ENCODE measurements around the gene MYH11. TPM values are rescaled to one million over a fixed set of nuclear protein-coding genes. Genes with fewer than 3 reads are reported as not detected.

Gene MYH11
- polyA plus RNA-seq, 1 donor from 2014 or later: not detected

GRCh38 chr16:15726715-15727114 is 130.1 kb downstream of the MYH11 start:
- no peak overlapping the region for H3K4me3 ChIP-seq (ENCODE audit: low read length)
- H3K9me3 ChIP-seq (ENCODE audit: low read length): no peaks in the 10 kb centered on the region
- H3F3A ChIP-seq (ENCODE audit: insufficient read depth, low read length, poor library complexity, severe bottlenecking): no peaks in the 10 kb centered on the region
- no peaks in the 10 kb centered on the region for H3K79me2 ChIP-seq (replicated peaks; ENCODE audit: insufficient read depth, low read length)
- no peak overlapping the region for H3K4me2 ChIP-seq (ENCODE audit: low read length)
- H3K9me2 ChIP-seq (ENCODE audit: insufficient read depth, low read length): no peaks in the 10 kb centered on the region
- no peak overlapping the region for H3K27ac ChIP-seq (ENCODE audit: low read length)
- no peak overlapping the region for H3K9ac ChIP-seq (ENCODE audit: low read length)
- no peak overlapping the region for H2AFZ ChIP-seq (ENCODE audit: low read depth, low read length)
- no peak for TF ChIP-seq MXI1 (conservative IDR thresholded peaks at IDR 0.05; ENCODE audit: poor library complexity, severe bottlenecking)
- TF ChIP-seq EZH2 (IDR thresholded peaks at IDR 0.05; ENCODE audit: borderline replicate concordance, insufficient read depth, low read length, poor library complexity, severe bottlenecking): no peak
- no peak for TF ChIP-seq TAF1 (IDR thresholded peaks at IDR 0.05; ENCODE audit: low read depth)
- TF ChIP-seq, protein P1, sequence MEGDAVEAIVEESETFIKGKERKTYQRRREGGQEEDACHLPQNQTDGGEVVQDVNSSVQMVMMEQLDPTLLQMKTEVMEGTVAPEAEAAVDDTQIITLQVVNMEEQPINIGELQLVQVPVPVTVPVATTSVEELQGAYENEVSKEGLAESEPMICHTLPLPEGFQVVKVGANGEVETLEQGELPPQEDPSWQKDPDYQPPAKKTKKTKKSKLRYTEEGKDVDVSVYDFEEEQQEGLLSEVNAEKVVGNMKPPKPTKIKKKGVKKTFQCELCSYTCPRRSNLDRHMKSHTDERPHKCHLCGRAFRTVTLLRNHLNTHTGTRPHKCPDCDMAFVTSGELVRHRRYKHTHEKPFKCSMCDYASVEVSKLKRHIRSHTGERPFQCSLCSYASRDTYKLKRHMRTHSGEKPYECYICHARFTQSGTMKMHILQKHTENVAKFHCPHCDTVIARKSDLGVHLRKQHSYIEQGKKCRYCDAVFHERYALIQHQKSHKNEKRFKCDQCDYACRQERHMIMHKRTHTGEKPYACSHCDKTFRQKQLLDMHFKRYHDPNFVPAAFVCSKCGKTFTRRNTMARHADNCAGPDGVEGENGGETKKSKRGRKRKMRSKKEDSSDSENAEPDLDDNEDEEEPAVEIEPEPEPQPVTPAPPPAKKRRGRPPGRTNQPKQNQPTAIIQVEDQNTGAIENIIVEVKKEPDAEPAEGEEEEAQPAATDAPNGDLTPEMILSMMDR (IDR thresholded peaks at IDR 0.05; ENCODE audit: poor library complexity, severe bottlenecking): no peak
- TF ChIP-seq RAD21 (conservative IDR thresholded peaks at IDR 0.05): no peak
- no peak for TF ChIP-seq EP300 (conservative IDR thresholded peaks at IDR 0.05; ENCODE audit: poor library complexity, severe bottlenecking)
- TF ChIP-seq, protein P2, sequence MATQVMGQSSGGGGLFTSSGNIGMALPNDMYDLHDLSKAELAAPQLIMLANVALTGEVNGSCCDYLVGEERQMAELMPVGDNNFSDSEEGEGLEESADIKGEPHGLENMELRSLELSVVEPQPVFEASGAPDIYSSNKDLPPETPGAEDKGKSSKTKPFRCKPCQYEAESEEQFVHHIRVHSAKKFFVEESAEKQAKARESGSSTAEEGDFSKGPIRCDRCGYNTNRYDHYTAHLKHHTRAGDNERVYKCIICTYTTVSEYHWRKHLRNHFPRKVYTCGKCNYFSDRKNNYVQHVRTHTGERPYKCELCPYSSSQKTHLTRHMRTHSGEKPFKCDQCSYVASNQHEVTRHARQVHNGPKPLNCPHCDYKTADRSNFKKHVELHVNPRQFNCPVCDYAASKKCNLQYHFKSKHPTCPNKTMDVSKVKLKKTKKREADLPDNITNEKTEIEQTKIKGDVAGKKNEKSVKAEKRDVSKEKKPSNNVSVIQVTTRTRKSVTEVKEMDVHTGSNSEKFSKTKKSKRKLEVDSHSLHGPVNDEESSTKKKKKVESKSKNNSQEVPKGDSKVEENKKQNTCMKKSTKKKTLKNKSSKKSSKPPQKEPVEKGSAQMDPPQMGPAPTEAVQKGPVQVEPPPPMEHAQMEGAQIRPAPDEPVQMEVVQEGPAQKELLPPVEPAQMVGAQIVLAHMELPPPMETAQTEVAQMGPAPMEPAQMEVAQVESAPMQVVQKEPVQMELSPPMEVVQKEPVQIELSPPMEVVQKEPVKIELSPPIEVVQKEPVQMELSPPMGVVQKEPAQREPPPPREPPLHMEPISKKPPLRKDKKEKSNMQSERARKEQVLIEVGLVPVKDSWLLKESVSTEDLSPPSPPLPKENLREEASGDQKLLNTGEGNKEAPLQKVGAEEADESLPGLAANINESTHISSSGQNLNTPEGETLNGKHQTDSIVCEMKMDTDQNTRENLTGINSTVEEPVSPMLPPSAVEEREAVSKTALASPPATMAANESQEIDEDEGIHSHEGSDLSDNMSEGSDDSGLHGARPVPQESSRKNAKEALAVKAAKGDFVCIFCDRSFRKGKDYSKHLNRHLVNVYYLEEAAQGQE (IDR thresholded peaks at IDR 0.05; ENCODE audit: borderline replicate concordance): no peak
- no peak for TF ChIP-seq POLR2AphosphoS5 (IDR thresholded peaks at IDR 0.05)
- TF ChIP-seq SMC3 (conservative IDR thresholded peaks at IDR 0.05; ENCODE audit: poor library complexity): no peak
- H3K27me3 ChIP-seq (ENCODE audit: insufficient read depth, low read depth, low read length): no peaks in the 10 kb centered on the region
- no peaks in the 10 kb centered on the region for H4K20me1 ChIP-seq (ENCODE audit: insufficient read depth)
- H3K36me3 ChIP-seq (ENCODE audit: insufficient read depth, low read length): peaks cover 3% of the 10 kb centered on the region

DNA sequence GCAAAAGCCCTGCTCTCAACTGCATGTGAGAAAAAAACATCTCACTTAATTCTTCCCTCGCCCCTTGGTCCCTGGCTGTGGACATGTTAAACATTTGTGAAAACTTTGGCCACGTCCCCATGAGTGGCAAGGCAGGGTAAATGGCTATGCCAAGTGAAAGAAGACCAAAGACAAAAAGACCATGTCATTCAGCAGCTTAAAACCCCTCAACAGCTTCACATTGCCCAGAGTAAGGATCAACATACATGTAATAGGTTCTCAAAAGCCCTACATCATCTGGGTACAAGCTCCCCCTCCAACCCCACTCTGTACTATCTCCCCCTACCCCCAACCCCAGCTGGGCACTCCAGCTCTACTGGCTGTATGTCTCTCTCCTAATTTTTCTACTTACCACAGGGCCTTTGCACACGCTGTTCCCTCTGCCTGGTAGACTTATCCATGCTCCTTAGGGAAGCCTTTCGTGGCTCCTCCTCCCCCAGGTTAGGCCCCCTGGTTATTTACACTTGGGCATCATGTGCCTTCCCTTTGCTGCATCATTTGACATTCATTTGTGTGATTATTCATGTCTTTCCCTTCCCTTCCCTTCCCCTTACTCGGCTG is 131.1 kb downstream of the MYH11 start:
- Histone ChIP-seq H3K9me3 (ENCODE audit: low read length) (no peaks in the 10 kb centered on the region), H3K9ac (ENCODE audit: low read length) (no peak overlapping the region), H3K9me2 (ENCODE audit: insufficient read depth, low read length) (no peaks in the 10 kb centered on the region), H3K4me3 (ENCODE audit: low read length) (no peak overlapping the region), H3K4me2 (ENCODE audit: low read length) (no peak overlapping the region), H2AFZ (ENCODE audit: low read depth, low read length) (no peak overlapping the region), H3K79me2 (replicated peaks; ENCODE audit: insufficient read depth, low read length) (no peaks in the 10 kb centered on the region), H3K36me3 (ENCODE audit: insufficient read depth, low read length) (peaks cover 3% of the 10 kb centered on the region), H3F3A (ENCODE audit: insufficient read depth, low read length, poor library complexity, severe bottlenecking) (no peaks in the 10 kb centered on the region), H4K20me1 (ENCODE audit: insufficient read depth) (no peaks in the 10 kb centered on the region), H3K27me3 (ENCODE audit: insufficient read depth, low read depth, low read length) (no peaks in the 10 kb centered on the region), H3K27ac (ENCODE audit: low read length) (no peak overlapping the region)
- no peak for TF ChIP-seq EP300 (conservative IDR thresholded peaks at IDR 0.05; ENCODE audit: poor library complexity, severe bottlenecking)

Measured in neural cell (in vitro differentiated cells).